Measurements from ENCODE around the gene NOX5. TPM values are rescaled to one million over a fixed set of nuclear protein-coding genes. Genes with fewer than 3 reads are reported as not detected.

Gene NOX5
- total RNA-seq, 1 donor from 2014 or later, result 0.74 TPM

DNA sequence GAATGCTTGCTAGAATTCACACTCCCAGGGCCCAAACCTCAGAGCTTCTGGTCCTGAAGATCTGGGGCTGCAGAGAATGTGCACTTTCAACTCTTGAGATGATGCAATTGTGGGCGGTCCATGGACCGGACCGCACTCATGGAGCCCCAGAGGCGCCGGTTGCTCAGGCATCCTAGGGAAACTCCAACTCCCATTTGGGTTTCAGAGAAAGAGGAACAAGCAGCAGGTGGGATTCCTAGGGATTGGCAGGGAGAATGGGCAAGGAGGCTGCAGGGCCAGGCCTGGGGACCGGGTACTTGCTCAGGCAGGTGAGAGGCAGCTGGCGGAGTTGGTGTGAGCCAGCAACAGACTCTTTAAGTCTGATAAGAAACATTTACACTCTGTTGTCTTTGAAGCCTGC is 3.5 kb downstream of the NOX5 start:
- intact Hi-C loops (cut with DNase I), result no loop called here
- Histone ChIP-seq H3K36me3 (no peaks in the 10 kb centered on the region), H3K9me3 (no peaks in the 10 kb centered on the region), H3K27me3 (no peaks in the 10 kb centered on the region), H3K4me3 (no peak overlapping the region), H3K27ac (no peak overlapping the region), H3K4me1 (no peaks in the 10 kb centered on the region)
- TF ChIP-seq, protein P1, sequence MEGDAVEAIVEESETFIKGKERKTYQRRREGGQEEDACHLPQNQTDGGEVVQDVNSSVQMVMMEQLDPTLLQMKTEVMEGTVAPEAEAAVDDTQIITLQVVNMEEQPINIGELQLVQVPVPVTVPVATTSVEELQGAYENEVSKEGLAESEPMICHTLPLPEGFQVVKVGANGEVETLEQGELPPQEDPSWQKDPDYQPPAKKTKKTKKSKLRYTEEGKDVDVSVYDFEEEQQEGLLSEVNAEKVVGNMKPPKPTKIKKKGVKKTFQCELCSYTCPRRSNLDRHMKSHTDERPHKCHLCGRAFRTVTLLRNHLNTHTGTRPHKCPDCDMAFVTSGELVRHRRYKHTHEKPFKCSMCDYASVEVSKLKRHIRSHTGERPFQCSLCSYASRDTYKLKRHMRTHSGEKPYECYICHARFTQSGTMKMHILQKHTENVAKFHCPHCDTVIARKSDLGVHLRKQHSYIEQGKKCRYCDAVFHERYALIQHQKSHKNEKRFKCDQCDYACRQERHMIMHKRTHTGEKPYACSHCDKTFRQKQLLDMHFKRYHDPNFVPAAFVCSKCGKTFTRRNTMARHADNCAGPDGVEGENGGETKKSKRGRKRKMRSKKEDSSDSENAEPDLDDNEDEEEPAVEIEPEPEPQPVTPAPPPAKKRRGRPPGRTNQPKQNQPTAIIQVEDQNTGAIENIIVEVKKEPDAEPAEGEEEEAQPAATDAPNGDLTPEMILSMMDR (IDR thresholded peaks at IDR 0.05), result no peak
- TF ChIP-seq POLR2A (IDR thresholded peaks at IDR 0.05), result no peak
- TF ChIP-seq POLR2AphosphoS5 (IDR thresholded peaks at IDR 0.05; ENCODE audit: insufficient read depth in 1 of 2, low read depth in 1 of 2), result no peak
- no peak for DNase-seq (ENCODE audit: extremely low spot score in 2 of 2)

DNA sequence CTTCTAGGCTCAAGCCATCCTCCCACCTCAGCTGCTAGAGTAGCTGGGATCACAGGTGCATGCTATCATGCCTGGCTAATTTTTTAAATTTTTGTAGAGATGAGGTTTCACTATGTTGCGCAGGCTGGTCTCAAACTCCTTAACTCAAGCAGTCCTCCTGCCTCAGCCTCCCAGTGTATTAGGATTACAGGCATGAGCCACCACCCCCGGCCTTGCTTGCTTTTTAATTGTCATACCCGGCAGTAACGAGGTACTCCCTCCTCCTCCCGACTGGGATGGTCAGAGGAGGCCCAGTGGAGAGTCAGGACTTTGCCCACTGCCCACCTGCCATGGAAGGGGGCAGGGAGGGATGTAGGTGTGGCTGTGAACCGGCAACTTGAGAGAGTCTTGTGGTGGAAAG is 4.5 kb downstream of the NOX5 start:
- Histone ChIP-seq H3K27me3 (no peaks in the 10 kb centered on the region), H3K4me1 (no peaks in the 10 kb centered on the region), H3K4me3 (no peak overlapping the region), H3K27ac (no peak overlapping the region), H3K36me3 (no peaks in the 10 kb centered on the region), H3K9me3 (no peaks in the 10 kb centered on the region)
- TF ChIP-seq POLR2A (IDR thresholded peaks at IDR 0.05) (no peak), POLR2AphosphoS5 (IDR thresholded peaks at IDR 0.05; ENCODE audit: insufficient read depth in 1 of 2, low read depth in 1 of 2) (no peak)
- TF ChIP-seq, protein P1 (IDR thresholded peaks at IDR 0.05), result no peak
- intact Hi-C loops (cut with DNase I), result no loop called here
- DNase-seq (ENCODE audit: extremely low spot score in 2 of 2), result no peak

DNA sequence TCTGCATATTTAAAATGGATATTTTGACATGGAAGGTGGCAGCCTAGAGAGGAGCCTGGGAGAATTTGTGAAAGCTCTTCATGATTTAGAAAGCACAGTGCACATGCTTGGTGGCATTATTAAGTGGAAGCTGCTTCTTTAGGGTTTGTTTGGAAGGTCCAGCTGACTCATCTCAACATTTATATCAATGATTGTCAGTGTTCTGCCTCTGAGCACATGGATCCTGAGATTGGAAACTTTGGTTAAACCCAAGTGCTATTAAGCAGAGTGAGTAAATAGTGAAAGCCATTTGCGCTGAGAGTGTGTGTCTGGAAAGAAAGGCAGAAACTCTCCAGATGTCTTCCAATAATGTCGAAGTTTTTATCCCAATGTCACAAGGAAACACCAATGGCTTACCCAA is 7.4 kb downstream of the NOX5 start:
- TF ChIP-seq, protein P1 (IDR thresholded peaks at IDR 0.05), result no peak
- TF ChIP-seq POLR2AphosphoS5 (IDR thresholded peaks at IDR 0.05; ENCODE audit: insufficient read depth in 1 of 2, low read depth in 1 of 2) (no peak), POLR2A (IDR thresholded peaks at IDR 0.05) (no peak)
- no peaks in the 10 kb centered on the region for H3K36me3 ChIP-seq
- H3K4me1 ChIP-seq, result no peaks in the 10 kb centered on the region
- no peak for DNase-seq (ENCODE audit: extremely low spot score in 2 of 2)
- no peak overlapping the region for H3K27ac ChIP-seq
- intact Hi-C loops (cut with DNase I), result no loop called here
- H3K27me3 ChIP-seq, result no peaks in the 10 kb centered on the region
- H3K4me3 ChIP-seq, result no peak overlapping the region
- no peaks in the 10 kb centered on the region for H3K9me3 ChIP-seq

DNA sequence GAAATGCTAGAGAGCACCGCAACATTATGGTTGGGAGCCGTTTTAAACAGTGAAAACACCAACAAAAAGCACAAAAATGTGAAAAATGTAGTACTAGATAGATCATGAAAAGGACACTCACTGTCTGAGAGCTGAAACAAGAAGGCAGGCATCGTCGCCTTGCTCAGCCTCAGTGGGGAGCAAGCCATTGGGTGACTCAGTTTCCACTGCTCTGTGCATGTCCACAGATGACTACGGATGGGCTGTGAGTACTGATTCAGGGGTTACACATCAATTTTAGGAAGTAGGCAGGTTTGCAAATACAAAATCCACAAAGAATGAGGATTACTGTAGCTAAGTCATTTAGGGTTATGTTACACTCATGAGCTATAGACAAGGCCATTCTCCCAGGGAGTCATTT is 10.8 kb downstream of the NOX5 start:
- H3K27me3 ChIP-seq, result no peaks in the 10 kb centered on the region
- no peaks in the 10 kb centered on the region for H3K36me3 ChIP-seq
- H3K27ac ChIP-seq, result no peak overlapping the region
- intact Hi-C loops (cut with DNase I), result no loop called here
- no peaks in the 10 kb centered on the region for H3K4me1 ChIP-seq
- TF ChIP-seq, protein P1 (IDR thresholded peaks at IDR 0.05), result no peak
- TF ChIP-seq POLR2AphosphoS5 (IDR thresholded peaks at IDR 0.05; ENCODE audit: insufficient read depth in 1 of 2, low read depth in 1 of 2) (no peak), POLR2A (IDR thresholded peaks at IDR 0.05) (no peak)
- no peak for DNase-seq (ENCODE audit: extremely low spot score in 2 of 2)
- H3K4me3 ChIP-seq, result no peak overlapping the region
- H3K9me3 ChIP-seq, result no peaks in the 10 kb centered on the region

DNA sequence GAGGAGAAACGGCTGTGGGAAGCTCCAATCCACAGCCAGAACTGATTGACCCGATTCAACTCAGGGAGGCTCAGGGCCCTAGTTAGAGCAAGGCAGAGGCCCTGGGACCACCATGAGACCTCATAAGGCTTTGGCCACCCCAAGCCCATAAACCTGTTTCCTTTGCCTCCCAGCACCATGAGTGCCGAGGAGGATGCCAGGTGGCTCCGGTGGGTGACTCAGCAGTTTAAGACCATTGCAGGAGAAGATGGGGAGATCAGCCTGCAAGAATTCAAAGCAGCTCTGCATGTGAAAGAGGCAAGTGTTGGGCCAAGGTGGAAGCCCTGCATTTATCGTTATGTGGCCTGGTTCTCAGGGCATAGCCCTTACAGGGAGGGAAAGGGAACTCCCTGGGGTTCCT is 11.9 kb downstream of the NOX5 start:
- no peak for DNase-seq (ENCODE audit: extremely low spot score in 2 of 2)
- peaks cover 3% of the 10 kb centered on the region for H3K4me1 ChIP-seq
- no peaks in the 10 kb centered on the region for H3K36me3 ChIP-seq
- H3K4me3 ChIP-seq, result no peak overlapping the region
- no peaks in the 10 kb centered on the region for H3K9me3 ChIP-seq
- H3K27ac ChIP-seq, result no peak overlapping the region
- intact Hi-C loops (cut with DNase I), result no loop called here
- TF ChIP-seq POLR2A (IDR thresholded peaks at IDR 0.05) (no peak), POLR2AphosphoS5 (IDR thresholded peaks at IDR 0.05; ENCODE audit: insufficient read depth in 1 of 2, low read depth in 1 of 2) (no peak)
- TF ChIP-seq, protein P1 (IDR thresholded peaks at IDR 0.05), result no peak
- no peaks in the 10 kb centered on the region for H3K27me3 ChIP-seq

All from vagina (tissue), 2 donors.